22Rv1 (cell line): ENCODE measurements around the gene ENTPD8.

Experiments
- ZFX ChIP-seq: fragments of 450-650 bp; IDR thresholded peaks from 2 replicates; pipeline ENCODE4 v1.6.1; 2017; ENCODE audit warnings: antibody characterized with exemption, borderline replicate concordance
- TF ChIP-seq, protein P1 (sequence below): fragments of 450-650 bp; IDR thresholded peaks from 2 replicates; pipeline ENCODE4 v1.5.1; 2017; ENCODE audit warnings: mild to moderate bottlenecking

DNA sequence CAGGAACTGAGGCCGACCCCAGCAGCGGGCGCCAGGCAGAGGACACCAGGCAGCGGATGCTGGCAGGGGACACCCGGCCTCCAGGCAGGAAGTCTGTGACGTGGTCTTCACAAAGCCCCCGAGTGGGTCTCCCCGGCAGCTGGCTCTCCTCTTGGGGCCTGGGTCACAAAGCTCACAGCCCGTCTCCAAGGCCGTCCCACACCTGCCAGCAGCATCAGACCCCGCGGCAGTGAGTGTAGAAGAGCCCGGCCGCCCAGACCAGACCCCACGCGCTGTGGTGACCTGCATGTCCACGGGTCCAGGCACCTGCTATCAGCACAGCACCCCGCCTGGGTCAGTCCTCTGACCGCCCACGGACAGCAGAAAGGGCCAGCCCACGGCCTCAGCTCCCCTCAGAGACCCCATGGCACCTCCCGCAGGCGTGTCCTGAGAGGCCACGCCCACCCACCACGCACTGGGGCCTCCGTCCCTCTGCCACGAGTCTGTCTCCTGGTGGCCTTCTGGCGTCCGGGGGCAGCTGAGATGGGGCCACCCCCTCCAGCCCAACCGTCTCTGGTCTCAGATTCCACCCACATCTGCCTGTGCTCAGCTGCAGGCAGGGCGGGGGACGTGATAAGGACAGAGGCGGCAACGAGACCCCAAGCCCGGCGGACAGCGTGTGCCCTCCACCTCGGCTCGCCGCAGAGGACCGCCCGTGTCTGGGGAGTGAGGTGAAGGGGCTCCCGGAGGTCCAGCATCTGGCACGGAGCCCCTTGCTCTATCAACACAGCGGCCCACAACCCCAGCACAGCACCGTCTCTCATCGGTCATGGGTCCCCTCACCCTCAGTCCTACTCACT, 52.3 kb downstream of the ENTPD8 start:
- TF ChIP-seq, protein P1, sequence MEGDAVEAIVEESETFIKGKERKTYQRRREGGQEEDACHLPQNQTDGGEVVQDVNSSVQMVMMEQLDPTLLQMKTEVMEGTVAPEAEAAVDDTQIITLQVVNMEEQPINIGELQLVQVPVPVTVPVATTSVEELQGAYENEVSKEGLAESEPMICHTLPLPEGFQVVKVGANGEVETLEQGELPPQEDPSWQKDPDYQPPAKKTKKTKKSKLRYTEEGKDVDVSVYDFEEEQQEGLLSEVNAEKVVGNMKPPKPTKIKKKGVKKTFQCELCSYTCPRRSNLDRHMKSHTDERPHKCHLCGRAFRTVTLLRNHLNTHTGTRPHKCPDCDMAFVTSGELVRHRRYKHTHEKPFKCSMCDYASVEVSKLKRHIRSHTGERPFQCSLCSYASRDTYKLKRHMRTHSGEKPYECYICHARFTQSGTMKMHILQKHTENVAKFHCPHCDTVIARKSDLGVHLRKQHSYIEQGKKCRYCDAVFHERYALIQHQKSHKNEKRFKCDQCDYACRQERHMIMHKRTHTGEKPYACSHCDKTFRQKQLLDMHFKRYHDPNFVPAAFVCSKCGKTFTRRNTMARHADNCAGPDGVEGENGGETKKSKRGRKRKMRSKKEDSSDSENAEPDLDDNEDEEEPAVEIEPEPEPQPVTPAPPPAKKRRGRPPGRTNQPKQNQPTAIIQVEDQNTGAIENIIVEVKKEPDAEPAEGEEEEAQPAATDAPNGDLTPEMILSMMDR, result no peak
- TF ChIP-seq ZFX, result no peak
